GM21786 (cell line): ENCODE results near the gene CNTRL.
"Not testable (repeated sequence)": the region's sequence is repeated elsewhere in the genome, so short reads cannot be mapped to it uniquely, and the experiment has no call there.

ENCODE experiments used
- ATAC-seq: cut with Tn5 transposase; IDR thresholded peaks from one replicate; pipeline ENCODE4 v1.9.1; 2021; ENCODE audit not compliant: unreplicated experiment

The CNTRL gene

GRCh38 chr9:121178676-121179372, 104.1 kb downstream of the CNTRL start:
- no peak for ATAC-seq

GRCh38 chr9:121179373-121179721, 104.6 kb downstream of the CNTRL start:
- ATAC-seq = not testable (repeated sequence)

GRCh38 chr9:121179930-121180681, 105.4 kb downstream of the CNTRL start:
- no peak for ATAC-seq

- ATAC-seq = no peak
These were observed 107.5 kb downstream of the CNTRL start for GRCh38 chr9:121182101-121182836.

GRCh38 chr9:121182989-121183388, 108.2 kb downstream of the CNTRL start:
- no peak for ATAC-seq

- ATAC-seq = no peak
These were observed 109.1 kb downstream of the CNTRL start for GRCh38 chr9:121183666-121184423.

- no peak for ATAC-seq
These were observed 109.7 kb downstream of the CNTRL start for GRCh38 chr9:121184463-121184862.

- ATAC-seq = no peak
These were observed 110.5 kb downstream of the CNTRL start for GRCh38 chr9:121185178-121185745.

GRCh38 chr9:121185774-121186403, 111.1 kb downstream of the CNTRL start:
- ATAC-seq = no peak

- ATAC-seq = no peak
These were observed 113.0 kb downstream of the CNTRL start for GRCh38 chr9:121187636-121188305.

- ATAC-seq = no peak
These were observed 114.3 kb downstream of the CNTRL start for GRCh38 chr9:121189006-121189405.

- no peak for ATAC-seq
These were observed 114.9 kb downstream of the CNTRL start for GRCh38 chr9:121189660-121190059.

- no peak for ATAC-seq
These were observed 116.5 kb downstream of the CNTRL start for GRCh38 chr9:121191235-121191634.

GRCh38 chr9:121192518-121192917, 117.8 kb downstream of the CNTRL start:
- ATAC-seq = no peak

GRCh38 chr9:121192959-121193640, 118.3 kb downstream of the CNTRL start:
- no peak for ATAC-seq

GRCh38 chr9:121194730-121195129, 120.0 kb downstream of the CNTRL start:
- ATAC-seq = no peak

GRCh38 chr9:121196389-121196788, 121.6 kb downstream of the CNTRL start:
- peak; percentile 42 for ATAC-seq

GRCh38 chr9:121197132-121197531, 122.4 kb downstream of the CNTRL start:
- no peak for ATAC-seq

- ATAC-seq = no peak
These were observed 123.8 kb downstream of the CNTRL start for GRCh38 chr9:121198512-121199042.
